HepG2 (cell line): ENCODE results near the gene HSPA14. TPM values are rescaled to one million over a fixed set of nuclear protein-coding genes. Genes with fewer than 3 reads are reported as not detected.

Experiments used
- AGO1 ChIP-seq: fragments of 200-400 bp; formaldehyde crosslinking; IDR thresholded peaks from 2 replicates; pipeline ENCODE4 v1.6.1; 2017; ENCODE audit warnings: mild to moderate bottlenecking, low read depth, low read length, moderate library complexity; ENCODE audit not compliant: poor library complexity, severe bottlenecking
- CREM ChIP-seq, 2 experiments: sonication (generic) in 1 of 2; formaldehyde crosslinking in 1 of 2; IDR thresholded peaks; 2 replicates each; pipeline versions ENCODE4 v1.4.0 to v1.6.1; 2016 to 2020; ENCODE audit warnings: antibody characterized with exemption in 1 of 2, mild to moderate bottlenecking in 1 of 2, missing genetic modification reagents in 1 of 2
- ETV6 ChIP-seq: sonication (generic); formaldehyde crosslinking; conservative IDR thresholded peaks from 2 replicates; pipeline ENCODE4 v1.4.0; 2020; ENCODE audit warnings: missing genetic modification reagents
- HIVEP1 ChIP-seq: sonication (generic); formaldehyde crosslinking; IDR thresholded peaks from 2 replicates; pipeline ENCODE4 v1.4.0; 2020; ENCODE audit warnings: mild to moderate bottlenecking, missing genetic modification reagents
- NONO ChIP-seq, 2 experiments: fragments of 450-650 bp in 1 of 2; sonication (generic) in 1 of 2; formaldehyde crosslinking in 1 of 2; IDR thresholded peaks in 1 of 2; conservative IDR thresholded peaks in 1 of 2; 2 replicates each; pipeline versions ENCODE4 v1.6.1 to v1.8.0; 2017 to 2022; ENCODE audit warnings: mild to moderate bottlenecking in 1 of 2, missing genetic modification reagents in 1 of 2, moderate library complexity in 1 of 2
- NR2F6 ChIP-seq, 2 experiments: IDR thresholded peaks; 2 replicates each; pipeline ENCODE4 v1.6.1; 2016; ENCODE audit warnings: antibody characterized with exemption in 1 of 2, mild to moderate bottlenecking in 1 of 2
- RNF219 ChIP-seq: sonication (generic); formaldehyde crosslinking; IDR thresholded peaks from 2 replicates; pipeline ENCODE4 v1.5.0; 2020; ENCODE audit warnings: mild to moderate bottlenecking, missing genetic modification reagents
- TBX2 ChIP-seq: sonication (generic); formaldehyde crosslinking; IDR thresholded peaks from 2 replicates; pipeline ENCODE4 v1.5.0; 2020; ENCODE audit warnings: missing genetic modification reagents, mild to moderate bottlenecking, borderline replicate concordance
- TFDP1 ChIP-seq: IDR thresholded peaks from 2 replicates; pipeline ENCODE4 v1.6.1; 2016; ENCODE audit warnings: missing compliant biosample characterization, missing genetic modification reagents, borderline replicate concordance
- ZNF225 ChIP-seq: sonication (generic); formaldehyde crosslinking; IDR thresholded peaks from 2 replicates; pipeline ENCODE4 v1.4.0; 2020; ENCODE audit warnings: mild to moderate bottlenecking, missing genetic modification reagents
- ZNF362 ChIP-seq: sonication (generic); formaldehyde crosslinking; IDR thresholded peaks from 2 replicates; pipeline ENCODE4 v1.4.0; 2020; ENCODE audit warnings: missing genetic modification reagents, mild to moderate bottlenecking, borderline replicate concordance
- ZNF570 ChIP-seq: sonication (generic); formaldehyde crosslinking; IDR thresholded peaks from 2 replicates; pipeline ENCODE4 v1.4.0; 2020; ENCODE audit warnings: mild to moderate bottlenecking, missing genetic modification reagents, borderline replicate concordance
- ZNF589 ChIP-seq: sonication (generic); formaldehyde crosslinking; conservative IDR thresholded peaks from 2 replicates; pipeline ENCODE4 v1.8.0; 2022; ENCODE audit warnings: mild to moderate bottlenecking, moderate library complexity, missing genetic modification reagents
- ZNF614 ChIP-seq: IDR thresholded peaks from 2 replicates; pipeline ENCODE4 v1.6.1; 2018; ENCODE audit warnings: missing biosample characterization, missing genetic modification reagents, inconsistent platforms, borderline replicate concordance
- ZNF616 ChIP-seq: sonication (generic); formaldehyde crosslinking; IDR thresholded peaks from 2 replicates; pipeline ENCODE4 v1.5.0; 2020; ENCODE audit warnings: low read depth, mild to moderate bottlenecking, missing genetic modification reagents
- ZNF766 ChIP-seq: sonication (generic); formaldehyde crosslinking; IDR thresholded peaks from 2 replicates; pipeline ENCODE4 v1.5.0; 2020; ENCODE audit warnings: missing genetic modification reagents, borderline replicate concordance
- ZNF792 ChIP-seq: IDR thresholded peaks from 2 replicates; pipeline ENCODE4 v1.6.1; 2016
- polyA plus RNA-seq, 8 experiments: library from polyadenylated mRNA; depleted of rRNA in 3 of 8; stranded (reverse) in 7 of 8; unstranded in 1 of 8; fragments of >200 nt; fragmentation: Illumina TruSeq in 4 of 8; extraction: Trizol in 4 of 8; gene quantifications; 2 replicates each; pipeline versions ENCODE4 v1.2.1 to v1.2.3, GENCODE V29; 2011 to 2016; ENCODE audit warnings: low read depth in 4 of 8, missing spikeins in 1 of 8, mixed read lengths in 1 of 8; ENCODE audit not compliant: insufficient read depth in 1 of 8
- total RNA-seq, 5 experiments: library from RNA; depleted of rRNA; stranded (reverse); fragments of >200 nt; fragmentation: Illumina TruSeq; extraction: Trizol; gene quantifications; 2 replicates each; pipeline ENCODE4 v1.2.3, GENCODE V29; 2016; ENCODE audit warnings: low read depth in 1 of 5
- TF ChIP-seq, protein P1 (sequence below): sonication (generic); formaldehyde crosslinking; IDR thresholded peaks from 2 replicates; pipeline ENCODE4 v1.5.0; 2020; ENCODE audit warnings: missing genetic modification reagents
- TF ChIP-seq, protein P2 (sequence below): sonication (generic); formaldehyde crosslinking; conservative IDR thresholded peaks from 2 replicates; pipeline ENCODE4 v1.8.1; 2023; ENCODE audit warnings: missing genetic modification reagents

Gene HSPA14
- total and polyA plus RNA-seq, 2 of the 13 experiments (the other 11 are each of a cell fraction or from before 2014, with no cell fraction given), result 10.7 to 29.8 TPM

- TF ChIP-seq ETV6 (CRISPR knock-in tag) (no peak), ZNF766 (CRISPR knock-in tag) (0 out of 2 replicates have a peak, but pooled peaks have one; percentile 7), ZNF225 (CRISPR knock-in tag) (no peak), ZNF589 (CRISPR knock-in tag) (0 out of 2 replicates have a peak, but pooled peaks have one; percentile 64), NR2F6 (IDR thresholded peaks at IDR 0.05) (no peak), NR2F6 (CRISPR knock-in tag; IDR thresholded peaks at IDR 0.05) (no peak), RNF219 (CRISPR knock-in tag) (no peak), ZNF792 (CRISPR knock-in tag) (no peak), TFDP1 (CRISPR knock-in tag) (no peak), HIVEP1 (CRISPR knock-in tag) (no peak), ZNF614 (CRISPR knock-in tag) (no peak), ZNF616 (CRISPR knock-in tag) (no peak), TBX2 (CRISPR knock-in tag) (peak; percentile 55; the same call in 1 of the 2 replicates), CREM (IDR thresholded peaks at IDR 0.05) (no peak), CREM (CRISPR knock-in tag; IDR thresholded peaks at IDR 0.05) (no peak), ZNF362 (CRISPR knock-in tag) (no peak), AGO1 (no peak), NONO (IDR thresholded peaks at IDR 0.05) (no peak), NONO (CRISPR knock-in tag; conservative IDR thresholded peaks at IDR 0.05) (0 out of 2 replicates have a peak, but pooled peaks have one; percentile 24), ZNF570 (no peak; the same call in 1 of the 2 replicates)
- TF ChIP-seq, protein P1, sequence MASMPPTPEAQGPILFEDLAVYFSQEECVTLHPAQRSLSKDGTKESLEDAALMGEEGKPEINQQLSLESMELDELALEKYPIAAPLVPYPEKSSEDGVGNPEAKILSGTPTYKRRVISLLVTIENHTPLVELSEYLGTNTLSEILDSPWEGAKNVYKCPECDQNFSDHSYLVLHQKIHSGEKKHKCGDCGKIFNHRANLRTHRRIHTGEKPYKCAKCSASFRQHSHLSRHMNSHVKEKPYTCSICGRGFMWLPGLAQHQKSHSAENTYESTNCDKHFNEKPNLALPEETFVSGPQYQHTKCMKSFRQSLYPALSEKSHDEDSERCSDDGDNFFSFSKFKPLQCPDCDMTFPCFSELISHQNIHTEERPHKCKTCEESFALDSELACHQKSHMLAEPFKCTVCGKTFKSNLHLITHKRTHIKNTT (CRISPR knock-in tag), result no peak
- TF ChIP-seq, protein P2, sequence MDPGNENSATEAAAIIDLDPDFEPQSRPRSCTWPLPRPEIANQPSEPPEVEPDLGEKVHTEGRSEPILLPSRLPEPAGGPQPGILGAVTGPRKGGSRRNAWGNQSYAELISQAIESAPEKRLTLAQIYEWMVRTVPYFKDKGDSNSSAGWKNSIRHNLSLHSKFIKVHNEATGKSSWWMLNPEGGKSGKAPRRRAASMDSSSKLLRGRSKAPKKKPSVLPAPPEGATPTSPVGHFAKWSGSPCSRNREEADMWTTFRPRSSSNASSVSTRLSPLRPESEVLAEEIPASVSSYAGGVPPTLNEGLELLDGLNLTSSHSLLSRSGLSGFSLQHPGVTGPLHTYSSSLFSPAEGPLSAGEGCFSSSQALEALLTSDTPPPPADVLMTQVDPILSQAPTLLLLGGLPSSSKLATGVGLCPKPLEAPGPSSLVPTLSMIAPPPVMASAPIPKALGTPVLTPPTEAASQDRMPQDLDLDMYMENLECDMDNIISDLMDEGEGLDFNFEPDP (CRISPR knock-in tag), result no peak
These were observed 41.2 kb downstream of the HSPA14 start (continued) for GRCh38 chr10:14879124-14879927.
